Left hindlimb (tissue), 1 donor: ENCODE measurements around the gene GOLPH3.
"Not testable (repeated sequence)": the region's sequence is repeated elsewhere in the genome, so short reads cannot be mapped to it uniquely, and the experiment has no call there.

Experiments used
- DNase-seq: peaks from one replicate; pipeline ENCODE4 v3.0.0-alpha.2; 2018

GOLPH3 gene

GRCh38 chr5:32132757-32133156, 41.4 kb downstream of the GOLPH3 start:
- DNase-seq, result no peak

- no peak for DNase-seq
Observed at GRCh38 chr5:32131604-32132003, 42.5 kb downstream of the GOLPH3 start.

GRCh38 chr5:32130865-32131264, 43.3 kb downstream of the GOLPH3 start:
- DNase-seq, result no peak

DNA sequence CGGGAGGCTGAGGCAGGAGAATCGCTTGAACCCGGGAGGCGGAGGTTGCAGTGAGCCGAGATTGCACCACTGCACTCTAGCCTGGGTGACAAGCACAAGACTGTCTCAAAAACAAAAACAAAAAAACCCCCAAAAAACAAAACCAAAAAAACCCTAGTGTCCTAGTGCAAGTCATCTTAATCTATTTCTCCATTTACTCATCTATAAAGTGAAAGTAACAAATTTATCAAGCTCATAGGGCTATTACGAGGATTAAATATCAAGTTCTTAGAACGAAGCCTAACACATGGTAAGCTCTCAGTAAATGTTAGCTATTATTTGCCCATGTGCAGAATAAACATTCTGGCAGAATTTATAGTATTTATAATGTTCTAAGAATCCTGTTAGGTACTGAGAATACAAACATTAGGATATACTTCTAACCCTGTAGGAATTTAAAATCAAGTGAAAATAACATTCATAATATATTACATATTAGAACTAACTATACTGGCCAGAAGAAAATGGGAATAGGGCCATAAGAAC, 45.0 kb downstream of the GOLPH3 start:
- DNase-seq, result no peak

DNA sequence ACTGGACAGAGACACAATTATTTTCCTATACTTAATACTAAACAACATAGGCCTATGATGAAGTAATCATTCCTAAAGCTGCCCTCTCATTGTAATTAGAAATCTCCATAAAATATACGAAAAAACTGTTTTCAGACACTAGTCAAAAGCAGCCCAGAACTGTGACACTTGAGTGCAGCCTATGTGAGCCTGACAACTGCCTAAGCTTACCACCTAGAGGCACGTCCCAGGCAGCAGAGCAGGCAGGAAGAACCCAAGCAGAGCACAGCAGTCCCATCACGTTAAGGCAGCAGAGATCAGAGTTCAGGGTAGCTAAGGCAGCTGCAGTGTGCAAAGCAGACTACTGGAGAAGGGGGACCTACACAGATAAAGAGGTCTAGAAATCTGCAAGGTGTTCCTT, 46.4 kb downstream of the GOLPH3 start:
- DNase-seq, result no peak

DNA sequence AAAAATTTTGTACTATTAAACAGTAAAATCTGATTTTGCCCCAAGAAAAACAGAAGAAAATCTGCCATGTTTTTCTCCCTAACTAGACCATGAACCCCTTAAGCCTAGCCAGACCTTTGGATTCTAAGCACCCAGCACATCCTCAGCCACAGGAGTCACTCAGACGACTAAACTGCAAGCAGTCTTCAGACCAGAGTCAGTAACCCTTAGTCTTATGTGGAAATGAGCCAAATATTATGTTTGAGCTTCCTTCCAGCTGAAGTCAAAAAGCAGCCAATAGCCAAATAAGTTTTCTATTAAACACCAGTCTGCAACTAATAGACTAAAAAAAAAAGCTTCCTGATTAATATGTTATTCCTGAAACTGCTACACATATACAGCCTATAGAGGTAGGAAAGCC, 47.4 kb downstream of the GOLPH3 start:
- no peak for DNase-seq

- no peak for DNase-seq
Observed at GRCh38 chr5:32123889-32124676, 50.0 kb downstream of the GOLPH3 start.

- DNase-seq, result no peak
Observed at GRCh38 chr5:32123058-32123805, 50.9 kb downstream of the GOLPH3 start.

- DNase-seq, result not testable (repeated sequence)
Observed at GRCh38 chr5:32118922-32119321, 55.2 kb downstream of the GOLPH3 start.

DNA sequence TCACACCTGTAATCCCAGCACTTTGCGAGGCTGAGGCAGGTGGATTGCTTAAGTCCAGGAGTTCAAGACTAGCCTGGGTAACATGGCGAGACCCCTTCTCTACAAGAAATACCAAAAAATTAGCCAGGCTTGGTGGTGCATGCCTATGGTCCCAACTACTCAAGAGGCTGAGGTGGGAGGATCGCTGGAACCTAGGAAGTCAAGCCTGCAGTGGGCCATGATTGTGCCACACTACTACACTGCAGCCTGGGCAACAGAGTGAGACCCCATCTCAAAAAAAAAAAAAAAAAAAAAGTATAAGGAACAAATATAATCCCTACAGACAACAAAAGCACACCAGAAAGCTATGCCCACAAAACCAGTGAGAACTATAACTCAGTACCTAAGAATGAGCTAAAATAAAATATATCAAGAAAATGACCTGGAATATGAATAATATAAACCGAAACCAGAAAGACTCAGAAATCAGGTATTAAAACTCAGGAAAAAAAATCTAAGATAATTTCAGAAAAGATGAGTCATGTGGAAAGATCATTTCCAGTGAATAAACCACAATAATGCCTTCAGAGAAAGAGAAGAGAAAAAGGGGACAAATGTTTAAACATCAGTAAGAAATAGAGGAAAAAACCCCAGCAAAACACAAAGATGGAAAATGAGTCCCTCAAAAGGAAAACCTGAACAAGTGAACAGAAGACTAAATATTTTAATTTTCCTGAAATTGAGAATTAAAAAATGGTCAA, 57.4 kb downstream of the GOLPH3 start:
- DNase-seq, result no peak

DNA sequence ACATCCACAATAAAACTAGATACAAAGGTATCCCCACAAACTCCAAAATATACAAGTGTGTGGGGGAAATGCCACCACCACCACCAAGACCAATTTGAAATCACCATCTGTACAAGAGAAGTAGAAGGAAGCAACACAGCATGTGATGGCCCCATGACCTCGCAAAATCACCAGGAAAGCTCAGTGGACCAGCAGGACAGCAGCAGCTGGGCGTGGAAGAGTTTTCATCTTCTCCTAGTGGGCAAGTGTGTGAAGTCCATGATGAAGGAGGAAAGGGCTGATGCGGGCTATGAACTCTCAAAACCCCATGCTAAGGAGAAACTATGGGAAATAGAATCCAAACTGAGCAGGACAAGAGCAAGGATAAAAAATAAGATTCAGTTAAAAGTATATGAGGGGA, 58.1 kb downstream of the GOLPH3 start:
- DNase-seq, result no peak

DNA sequence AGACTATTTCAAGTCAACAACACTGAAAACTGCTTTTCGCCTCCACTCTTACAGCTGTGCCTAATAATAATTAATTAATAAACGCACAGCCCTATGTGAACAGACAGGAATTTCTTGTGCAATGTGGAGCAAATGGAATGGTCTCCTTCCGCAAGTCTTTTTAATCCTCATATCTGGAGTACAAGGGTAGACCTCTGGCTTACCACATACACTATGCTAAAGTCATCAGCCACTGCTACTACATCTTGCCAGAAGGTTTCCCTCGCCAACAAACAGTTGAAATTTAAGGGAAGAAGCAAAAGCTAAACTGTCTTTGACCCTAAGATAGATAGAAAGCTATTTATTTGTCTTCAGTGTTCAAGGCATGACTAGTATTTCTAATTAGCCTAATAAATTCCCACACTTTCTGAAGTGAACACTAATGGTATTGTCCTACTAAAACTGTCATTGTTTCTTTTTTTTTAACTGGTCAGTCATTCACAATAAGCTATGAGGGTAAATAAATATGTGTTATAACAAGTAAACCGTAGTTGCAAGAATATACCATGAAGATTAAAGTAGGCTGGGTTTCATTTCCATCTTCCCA, 63.9 kb downstream of the GOLPH3 start:
- DNase-seq, result no peak

DNA sequence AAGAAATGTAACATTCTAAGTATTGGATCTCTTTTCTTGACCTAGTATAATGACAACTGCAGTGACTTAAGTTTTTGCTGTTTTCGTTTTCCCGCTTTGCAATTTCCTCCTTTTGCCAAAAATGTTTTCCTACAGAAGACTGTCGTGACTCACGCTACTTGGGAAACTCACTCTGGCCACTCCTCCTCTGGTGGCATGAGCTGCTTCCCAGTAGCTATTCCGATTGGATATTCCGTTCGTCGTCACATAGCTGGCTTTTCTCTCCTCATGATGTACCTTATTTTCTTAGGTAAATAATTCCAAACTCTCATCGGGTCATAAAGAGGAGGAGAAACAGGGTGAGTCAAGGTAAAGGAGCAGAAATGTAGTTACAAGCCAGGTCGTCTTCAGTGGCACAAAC, 64.9 kb downstream of the GOLPH3 start:
- DNase-seq, result no peak

GRCh38 chr5:32108167-32108566, 66.0 kb downstream of the GOLPH3 start:
- DNase-seq, result no peak

DNA sequence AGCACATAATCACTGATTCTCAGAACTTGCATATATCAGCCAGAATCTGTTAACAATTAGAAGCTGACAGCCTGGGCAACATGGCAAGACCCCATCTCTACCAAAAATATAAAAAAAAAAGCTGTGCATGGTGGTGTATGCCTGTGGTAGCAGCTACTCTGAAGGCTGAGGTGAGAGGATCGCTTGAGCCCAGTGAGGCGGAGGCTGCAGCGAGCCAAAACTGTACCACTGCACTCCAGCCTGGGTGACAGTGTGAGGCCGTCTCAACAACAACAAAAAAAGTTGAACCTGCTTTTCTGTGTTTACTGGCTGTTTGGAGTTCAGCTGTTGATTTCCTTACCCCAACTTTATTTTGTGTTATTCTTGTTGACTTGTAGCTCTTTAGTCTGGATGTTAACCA, 66.8 kb downstream of the GOLPH3 start:
- no peak for DNase-seq

DNA sequence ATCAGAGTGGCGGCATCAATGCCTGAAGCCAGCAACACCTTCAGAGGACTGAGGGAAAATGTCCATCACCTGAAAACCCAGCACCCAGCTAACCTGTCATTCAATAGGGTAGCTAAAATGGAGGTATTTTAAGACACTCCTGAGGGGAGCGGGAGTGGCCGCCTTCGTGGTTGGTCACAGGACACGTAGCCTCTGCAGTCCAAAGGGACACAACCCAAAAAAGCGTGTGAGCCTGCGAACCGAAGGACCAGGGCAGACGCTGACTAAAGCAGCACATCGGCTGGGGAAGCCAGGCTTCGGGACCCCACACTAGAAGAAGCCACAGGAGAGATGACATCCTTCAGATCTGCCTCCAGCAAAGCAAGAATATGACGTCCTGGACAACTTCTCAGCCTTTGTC, 70.6 kb downstream of the GOLPH3 start:
- DNase-seq, result no peak

GRCh38 chr5:32102254-32102986, 71.7 kb downstream of the GOLPH3 start:
- DNase-seq, result no peak

- DNase-seq, result no peak
Observed at GRCh38 chr5:32100691-32101302, 73.3 kb downstream of the GOLPH3 start.

DNA sequence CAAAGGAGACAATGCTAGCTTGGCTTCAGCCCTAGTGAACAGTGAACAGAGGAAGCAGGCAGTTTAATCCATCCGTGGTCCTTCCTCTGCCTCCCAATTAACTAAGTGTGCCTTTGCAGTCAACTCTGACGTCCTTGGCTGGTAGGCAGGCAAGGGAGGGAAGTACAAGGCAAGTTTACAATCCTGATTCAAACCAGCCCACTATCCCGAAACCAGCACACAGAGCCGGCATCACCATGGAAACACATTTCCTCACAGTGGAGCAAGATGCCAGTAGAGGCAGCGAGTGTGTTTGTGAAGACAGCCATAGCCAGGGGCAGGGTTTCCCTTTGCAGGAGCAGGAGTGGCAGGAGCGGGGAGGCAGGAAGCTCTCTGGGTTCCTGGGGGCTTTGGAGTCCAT, 73.9 kb downstream of the GOLPH3 start:
- no peak for DNase-seq

GRCh38 chr5:32099486-32100035, 74.6 kb downstream of the GOLPH3 start:
- DNase-seq, result no peak

GRCh38 chr5:32098890-32099310, 75.2 kb downstream of the GOLPH3 start:
- no peak for DNase-seq

DNA sequence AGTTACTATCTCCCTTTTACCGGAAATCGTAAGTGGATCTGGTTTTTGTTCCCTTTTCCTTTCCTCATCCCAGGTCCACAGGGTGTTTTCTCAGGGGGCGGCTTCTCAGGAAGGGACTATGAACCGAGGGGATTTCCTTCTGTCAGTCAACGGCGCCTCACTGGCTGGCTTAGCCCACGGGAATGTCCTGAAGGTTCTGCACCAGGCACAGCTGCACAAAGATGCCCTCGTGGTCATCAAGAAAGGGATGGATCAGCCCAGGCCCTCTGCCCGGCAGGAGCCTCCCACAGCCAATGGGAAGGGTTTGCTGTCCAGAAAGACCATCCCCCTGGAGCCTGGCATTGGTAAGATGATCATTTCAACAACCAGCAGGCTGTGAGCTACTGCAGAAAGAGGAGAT, 75.8 kb downstream of the GOLPH3 start:
- DNase-seq, result no peak
